Effector CD4-positive, alpha-beta T cell (primary cell): ENCODE results near the gene PCDH9.

Experiments
- DNase-seq: peaks from one replicate; pipeline ENCODE4 v3.0.0-alpha.2; 2020

The PCDH9 gene

GRCh38 chr13:66354879-66355751, 875.0 kb downstream of the PCDH9 start:
- DNase-seq: no peak

DNA sequence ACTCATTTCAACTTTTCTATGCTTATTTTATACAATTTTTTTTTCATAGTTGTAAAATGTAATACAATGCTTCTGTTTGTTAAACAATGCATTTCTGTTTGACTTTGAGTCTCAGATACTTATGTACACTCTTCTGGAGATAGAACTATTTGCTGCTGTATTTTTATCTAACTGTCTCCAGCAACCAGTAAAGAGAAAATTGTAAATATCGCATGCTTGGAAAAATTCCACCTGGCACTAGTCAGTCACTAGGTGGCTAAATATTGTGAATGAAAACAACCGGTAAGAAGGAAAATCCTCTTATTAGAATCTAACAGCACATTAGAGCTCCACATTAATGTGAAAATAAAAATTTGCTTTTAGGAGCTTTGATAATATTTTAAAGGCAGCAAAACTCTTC, 876.5 kb downstream of the PCDH9 start:
- DNase-seq: no peak

DNA sequence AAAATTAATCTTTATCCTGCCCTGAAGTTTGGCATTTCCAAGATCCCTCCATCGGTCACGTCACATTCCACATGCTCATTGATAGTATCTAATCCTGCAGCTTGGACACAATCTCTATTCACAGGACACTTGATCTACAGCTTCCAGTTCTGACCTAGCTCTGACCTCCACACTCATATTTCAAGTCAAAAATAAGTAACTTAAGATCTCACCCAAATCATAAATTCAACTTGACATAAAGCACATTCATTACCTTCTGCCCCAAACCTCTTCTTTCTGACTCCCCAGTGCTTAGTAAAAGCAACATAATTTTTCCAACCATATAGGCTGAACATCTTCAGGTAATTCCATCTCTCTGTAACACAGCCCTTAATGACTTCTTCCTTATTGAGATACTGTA, 880.2 kb downstream of the PCDH9 start:
- no peak for DNase-seq

- no peak for DNase-seq
Measured at GRCh38 chr13:66348745-66349690, 881.1 kb downstream of the PCDH9 start.

DNA sequence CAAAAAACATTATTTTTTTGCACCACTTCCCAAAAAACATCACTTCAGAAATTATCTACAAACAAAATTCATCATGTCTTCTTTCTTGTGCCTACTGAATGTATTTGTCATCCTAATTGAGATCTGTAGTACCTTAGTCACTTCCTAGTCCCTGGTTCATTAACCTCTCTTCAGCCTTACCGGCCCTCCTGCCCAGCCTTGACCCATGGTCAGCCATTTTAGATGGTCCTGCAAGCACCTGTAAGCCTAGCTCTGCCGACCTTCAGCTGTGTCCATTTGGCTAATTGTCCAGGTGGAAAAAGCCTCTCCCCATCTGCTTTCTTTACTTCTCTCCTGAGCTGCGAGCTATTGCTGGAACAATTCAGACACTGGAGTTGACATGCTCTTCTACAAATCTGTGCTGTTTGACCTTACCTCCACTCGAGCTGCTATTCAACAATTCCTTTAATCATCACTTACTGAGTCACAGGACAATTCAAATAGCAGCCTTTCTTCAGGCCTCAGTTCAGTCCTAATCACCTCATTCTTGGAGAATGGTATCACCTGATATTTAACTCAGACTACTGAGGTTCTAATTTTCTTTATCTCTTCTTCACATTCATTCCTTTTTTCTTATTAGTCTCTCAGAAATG, 882.5 kb downstream of the PCDH9 start:
- DNase-seq: no peak

DNA sequence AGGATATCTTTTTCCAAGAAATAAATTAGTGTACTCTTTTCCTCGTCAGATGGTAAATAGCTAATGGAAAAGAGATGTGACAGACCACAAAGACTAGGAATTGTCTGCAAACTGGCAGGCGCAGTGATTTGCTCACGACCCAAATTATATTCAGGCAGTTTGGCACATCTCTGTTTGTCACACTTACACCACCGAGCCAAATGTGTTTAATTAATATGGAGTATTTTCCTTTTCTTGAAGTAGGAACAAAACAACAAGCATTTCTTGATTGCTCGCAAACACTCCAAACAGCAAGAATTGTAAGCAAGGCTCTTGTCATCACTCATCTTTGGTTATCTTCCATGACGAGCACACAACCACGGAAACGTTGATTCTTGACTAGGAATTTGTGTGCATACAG, 884.2 kb downstream of the PCDH9 start:
- no peak for DNase-seq

GRCh38 chr13:66345518-66345810, 884.7 kb downstream of the PCDH9 start:
- DNase-seq: no peak

DNA sequence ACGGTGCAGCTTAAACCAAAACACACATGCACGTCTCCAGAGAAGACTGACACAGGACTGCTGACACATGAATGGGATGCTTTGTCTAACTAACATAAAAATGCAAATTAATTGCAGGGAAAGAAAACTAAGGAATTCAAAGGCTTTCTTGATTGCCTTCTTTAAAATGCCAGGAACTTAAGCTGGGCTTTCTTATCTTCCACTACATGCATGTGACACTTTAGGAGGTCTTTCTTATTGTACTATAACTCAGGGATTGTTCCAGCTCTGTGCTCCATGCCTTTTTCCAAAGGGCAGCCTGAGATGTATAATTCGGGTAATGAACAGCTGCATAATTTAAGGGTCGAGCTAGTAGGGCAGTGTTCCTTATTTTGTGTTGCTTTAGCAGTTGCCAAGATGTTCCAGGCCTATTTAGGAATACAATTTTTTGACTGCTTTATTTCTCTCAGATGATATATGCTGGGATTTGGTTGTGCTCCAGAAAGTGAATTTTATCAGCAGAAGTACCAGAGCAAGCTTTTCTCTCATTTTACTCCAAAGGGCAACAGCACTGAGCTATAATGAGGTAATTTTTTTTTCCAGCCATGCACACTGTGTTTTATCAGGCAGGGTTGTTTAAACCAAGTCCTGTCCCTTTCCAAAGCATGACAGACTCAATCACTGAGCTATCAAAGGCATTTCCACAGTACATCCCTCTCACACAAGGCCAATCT, 885.2 kb downstream of the PCDH9 start:
- DNase-seq: no peak

GRCh38 chr13:66343224-66343828, 886.8 kb downstream of the PCDH9 start:
- DNase-seq: no peak

DNA sequence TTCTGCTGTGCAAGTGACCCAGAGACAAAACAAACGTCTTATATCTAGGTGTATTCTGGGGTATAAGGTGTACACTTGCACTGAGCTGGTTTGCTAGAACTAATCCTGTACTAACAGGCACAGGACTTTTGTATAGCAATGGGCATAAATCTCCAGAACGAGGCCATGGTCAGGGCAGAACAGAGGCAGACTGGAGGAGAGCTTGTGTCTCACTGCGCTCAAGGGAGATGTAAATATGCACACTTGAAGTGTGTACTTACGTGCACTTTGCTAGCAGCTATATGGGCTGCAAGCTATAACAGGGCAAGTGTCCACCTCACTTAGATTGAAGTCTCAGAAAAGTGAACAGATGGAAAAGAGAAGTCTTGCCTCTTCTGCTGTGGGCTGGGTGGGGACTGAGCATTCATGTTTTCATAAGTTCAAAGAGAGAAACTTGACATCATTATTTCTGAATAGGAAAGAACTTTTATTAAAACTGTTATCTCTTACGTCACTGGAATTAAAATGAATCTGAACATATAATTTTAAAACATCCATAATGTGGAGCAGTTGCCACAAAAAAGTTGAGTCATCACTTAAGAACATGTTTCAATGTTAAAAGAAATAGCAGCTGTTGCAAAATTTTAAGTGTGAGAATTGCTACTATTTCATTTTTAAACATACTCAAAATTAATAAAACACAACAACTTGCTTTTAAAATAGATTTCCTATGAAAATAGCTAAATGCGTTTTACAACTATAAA, 888.3 kb downstream of the PCDH9 start:
- no peak for DNase-seq

GRCh38 chr13:66339214-66339613, 890.9 kb downstream of the PCDH9 start:
- no peak for DNase-seq

- no peak for DNase-seq
Measured at GRCh38 chr13:66338542-66338941, 891.6 kb downstream of the PCDH9 start.

- DNase-seq: no peak
Measured at GRCh38 chr13:66335626-66336025, 894.5 kb downstream of the PCDH9 start.

DNA sequence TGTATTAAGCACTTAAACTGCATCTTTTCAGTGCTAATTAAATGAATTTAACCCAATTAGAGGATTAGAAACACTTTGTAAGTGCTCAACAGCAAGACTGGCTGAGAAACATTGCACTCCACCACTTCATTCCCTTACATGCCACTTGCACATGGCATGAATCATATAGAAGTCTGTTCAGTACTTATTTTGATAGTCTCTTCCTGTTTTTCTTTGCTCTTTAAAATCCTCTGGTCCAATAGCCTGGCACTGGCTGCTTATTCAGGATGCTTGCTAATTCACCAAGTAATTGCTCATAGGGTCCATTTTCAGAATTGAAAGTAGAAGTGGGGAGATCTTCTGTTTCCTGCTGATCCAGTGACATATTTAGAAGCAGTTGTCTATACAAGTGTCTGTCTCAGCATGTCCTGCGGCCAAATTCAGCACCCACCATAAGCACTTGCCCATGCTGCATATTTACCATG, 900.1 kb downstream of the PCDH9 start:
- DNase-seq: no peak

DNA sequence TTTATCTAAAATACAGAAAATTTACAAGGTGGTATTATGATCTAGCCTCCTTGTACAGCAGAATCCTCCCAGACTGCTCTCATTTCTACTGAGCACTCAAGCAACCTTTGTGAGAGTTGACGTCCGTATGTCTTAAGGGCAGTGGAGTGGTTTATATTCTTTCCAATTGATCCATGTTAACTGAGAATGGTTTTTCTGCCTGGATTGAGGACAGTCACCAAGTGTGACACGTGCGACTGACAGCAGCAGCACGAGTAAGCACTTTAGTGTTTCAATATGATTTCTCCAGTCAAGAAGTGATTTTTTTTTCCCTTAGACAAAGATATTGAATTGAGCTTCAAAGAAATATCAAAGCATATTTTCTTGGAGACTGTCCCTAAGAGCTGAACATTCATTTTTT, 901.7 kb downstream of the PCDH9 start:
- DNase-seq: no peak

DNA sequence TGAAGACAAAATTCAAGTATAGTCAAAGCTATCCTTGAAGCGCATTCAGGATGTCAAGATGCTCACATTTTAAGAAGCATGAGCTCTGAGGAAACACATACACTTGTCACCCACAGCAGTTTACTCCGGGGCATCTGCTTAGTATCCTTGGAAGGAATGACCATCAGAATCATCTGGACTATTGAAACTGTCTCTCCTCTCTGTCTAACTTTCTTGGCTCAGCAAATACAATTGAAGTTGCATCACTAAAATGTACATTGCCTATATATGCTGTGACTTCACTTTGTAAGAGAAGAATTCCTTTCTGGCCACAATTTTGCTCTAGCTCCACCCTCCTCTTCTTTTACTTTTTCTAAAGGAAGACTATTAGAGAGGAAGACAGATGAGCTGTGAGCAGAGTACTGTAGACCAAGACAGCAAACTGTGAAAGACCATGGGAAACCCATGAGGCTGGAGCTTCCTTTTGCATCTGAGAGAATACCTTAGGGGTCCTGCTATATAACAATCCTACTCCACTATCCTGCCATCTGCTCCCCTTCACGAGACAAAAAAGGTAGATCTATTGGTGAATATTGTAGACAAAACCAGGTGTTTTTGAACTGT, 906.3 kb downstream of the PCDH9 start:
- no peak for DNase-seq

GRCh38 chr13:66322936-66323335, 907.2 kb downstream of the PCDH9 start:
- no peak for DNase-seq

- no peak for DNase-seq
Measured at GRCh38 chr13:66322193-66322740, 907.9 kb downstream of the PCDH9 start.

GRCh38 chr13:66314911-66315310, 915.2 kb downstream of the PCDH9 start:
- DNase-seq: no peak

DNA sequence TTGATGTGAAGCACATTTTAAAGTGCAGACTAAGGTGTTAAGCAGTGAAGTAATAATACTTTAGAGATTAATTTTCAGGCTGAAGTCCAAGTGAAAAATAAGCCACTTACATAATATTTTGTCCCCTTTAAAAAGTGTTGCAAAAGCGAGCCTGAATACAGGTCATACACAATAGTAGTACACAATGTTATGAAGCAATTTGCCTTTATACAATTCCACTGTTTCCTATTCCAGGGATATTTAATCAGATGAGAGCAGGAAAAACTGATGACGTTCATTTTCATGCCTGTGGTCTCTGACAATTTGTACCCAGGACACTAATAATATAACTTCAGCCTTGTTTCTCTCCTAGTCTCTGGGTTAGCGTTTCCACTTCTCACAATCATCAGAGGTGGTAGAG, 916.7 kb downstream of the PCDH9 start:
- no peak for DNase-seq
